Measurements from ENCODE around the gene TIMM17A. TPM values are rescaled to one million over a fixed set of nuclear protein-coding genes. Genes with fewer than 3 reads are reported as not detected.

The TIMM17A gene
- polyA plus RNA-seq (2013, experiment 1 of 2) = 66.0 TPM
- 63.3 TPM for polyA plus RNA-seq (2013, experiment 2 of 2)

DNA sequence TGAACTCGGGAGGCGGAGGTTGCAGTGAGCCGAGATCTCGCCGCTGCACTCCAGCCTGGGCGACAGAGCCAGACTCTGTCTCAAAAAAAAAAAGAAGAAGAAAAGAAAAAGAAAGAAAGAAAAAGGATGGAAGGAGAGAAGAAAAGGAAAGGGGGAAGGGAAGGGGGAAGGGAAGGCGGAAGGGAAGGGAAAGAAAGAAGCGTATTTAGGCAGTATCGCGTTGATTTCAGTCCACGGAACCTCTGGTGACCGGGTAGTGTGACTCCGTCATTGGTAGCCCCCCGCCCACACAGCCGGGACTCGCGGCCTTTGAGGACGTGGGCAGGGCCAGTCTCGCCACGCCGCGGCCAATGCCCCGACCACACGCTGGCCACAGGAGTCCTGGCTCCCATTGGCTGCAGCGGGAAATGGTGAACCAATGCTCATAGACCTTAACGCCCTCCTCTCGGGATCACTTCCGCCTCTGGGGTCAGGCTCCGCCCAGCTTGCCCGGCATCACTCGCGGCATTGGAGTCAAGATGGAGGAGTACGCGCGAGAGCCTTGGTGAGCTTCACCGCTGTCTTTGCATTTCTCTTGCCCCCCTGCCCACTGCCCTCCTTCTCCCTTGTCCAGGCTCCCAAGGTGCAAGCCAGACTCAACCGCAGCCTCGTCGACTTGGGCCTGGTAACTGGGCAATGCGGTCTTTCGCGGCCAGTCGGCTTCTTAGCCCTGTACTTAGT, at the start of gene TIMM17A:
Gene TIMM17A (plus strand): TSS at position 495 of the 720 bp plus-strand sequence. CDS start 24 bp downstream, at position 519.
- H3K4me1 ChIP-seq (ENCODE audit: control insufficient read depth, insufficient read depth, low read length, poor library complexity, severe bottlenecking) = no peaks in the 10 kb centered on the region
- no peaks in the 10 kb centered on the region for H3K9me3 ChIP-seq (ENCODE audit: control insufficient read depth, low read length)
- peak within 1 kb of the TSS; percentile 93 for H3K4me3 ChIP-seq (ENCODE audit: extremely low read depth, insufficient read depth, low read length, poor library complexity, severe bottlenecking)
- H3K36me3 ChIP-seq (ENCODE audit: control insufficient read depth, insufficient read depth, low read length) = peaks cover 35% of the 10 kb centered on the region
- peak within 1 kb of the TSS; percentile 82 for H3K27ac ChIP-seq (ENCODE audit: low read depth, low read length, severe bottlenecking)
- WGBS, 2 experiments (ENCODE audit: insufficient coverage in 2 of 2) = 1 to 2% methylated on average over 36 of the region's 43 CpGs

DNA sequence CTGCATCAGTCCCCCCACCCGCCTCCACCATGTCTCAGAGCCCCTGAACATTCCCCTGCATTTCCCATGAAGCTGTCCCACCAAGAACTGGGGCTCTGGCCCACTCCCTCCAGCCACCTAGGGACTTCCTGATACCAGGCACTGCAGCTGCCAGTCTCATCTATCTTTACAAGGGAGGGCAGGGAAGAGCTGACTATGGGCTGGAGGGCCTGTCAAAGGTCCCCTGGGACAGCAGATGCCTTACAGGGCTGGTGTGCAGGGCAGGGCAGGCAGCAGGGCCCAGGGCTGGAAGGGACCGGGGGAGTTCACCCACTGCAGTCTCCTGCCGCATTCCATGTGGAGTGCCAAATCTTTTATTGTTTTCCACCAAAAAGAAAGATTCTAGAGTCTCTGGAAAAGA, 49.0 kb upstream of the TIMM17A start:
- Histone ChIP-seq H3K27ac (ENCODE audit: low read depth, low read length, severe bottlenecking) (no peak overlapping the region), H3K9me3 (ENCODE audit: control insufficient read depth, low read length) (no peaks in the 10 kb centered on the region), H3K4me1 (ENCODE audit: control insufficient read depth, insufficient read depth, low read length, poor library complexity, severe bottlenecking) (peaks cover 30% of the 10 kb centered on the region), H3K4me3 (ENCODE audit: extremely low read depth, insufficient read depth, low read length, poor library complexity, severe bottlenecking) (no peak overlapping the region), H3K36me3 (ENCODE audit: control insufficient read depth, insufficient read depth, low read length) (no peaks in the 10 kb centered on the region)
- 86 to 100% methylated on average over 1 to 3 of the region's 3 CpGs for WGBS, 2 experiments (ENCODE audit: insufficient coverage in 2 of 2)

GRCh38 chr1:201907621-201908020, 47.7 kb upstream of the TIMM17A start:
- H3K36me3 ChIP-seq (ENCODE audit: control insufficient read depth, insufficient read depth, low read length) = no peaks in the 10 kb centered on the region
- no peaks in the 10 kb centered on the region for H3K9me3 ChIP-seq (ENCODE audit: control insufficient read depth, low read length)
- H3K27ac ChIP-seq (ENCODE audit: low read depth, low read length, severe bottlenecking) = no peak overlapping the region
- H3K4me1 ChIP-seq (ENCODE audit: control insufficient read depth, insufficient read depth, low read length, poor library complexity, severe bottlenecking) = peaks cover 30% of the 10 kb centered on the region
- H3K4me3 ChIP-seq (ENCODE audit: extremely low read depth, insufficient read depth, low read length, poor library complexity, severe bottlenecking) = no peak overlapping the region
- 95 to 100% methylated on average over 5 to 6 of the region's 6 CpGs for WGBS, 2 experiments (ENCODE audit: insufficient coverage in 2 of 2)

GRCh38 chr1:201911826-201912571, 43.3 kb upstream of the TIMM17A start:
- H3K9me3 ChIP-seq (ENCODE audit: control insufficient read depth, low read length) = no peaks in the 10 kb centered on the region
- H3K4me1 ChIP-seq (ENCODE audit: control insufficient read depth, insufficient read depth, low read length, poor library complexity, severe bottlenecking) = peaks cover 18% of the 10 kb centered on the region
- no peak overlapping the region for H3K27ac ChIP-seq (ENCODE audit: low read depth, low read length, severe bottlenecking)
- no peak overlapping the region for H3K4me3 ChIP-seq (ENCODE audit: extremely low read depth, insufficient read depth, low read length, poor library complexity, severe bottlenecking)
- WGBS, 2 experiments (ENCODE audit: insufficient coverage in 2 of 2) = 75 to 76% methylated on average over 4 of the region's 4 CpGs
- no peaks in the 10 kb centered on the region for H3K36me3 ChIP-seq (ENCODE audit: control insufficient read depth, insufficient read depth, low read length)

- whole genome bisulfite sequencing, 2 experiments (ENCODE audit: insufficient coverage in 2 of 2) = 79 to 83% methylated on average over 1 to 5 of the region's 5 CpGs
- H3K27ac ChIP-seq (ENCODE audit: low read depth, low read length, severe bottlenecking) = peak overlapping the region; percentile 29
- no peaks in the 10 kb centered on the region for H3K36me3 ChIP-seq (ENCODE audit: control insufficient read depth, insufficient read depth, low read length)
- no peaks in the 10 kb centered on the region for H3K9me3 ChIP-seq (ENCODE audit: control insufficient read depth, low read length)
- no peak overlapping the region for H3K4me3 ChIP-seq (ENCODE audit: extremely low read depth, insufficient read depth, low read length, poor library complexity, severe bottlenecking)
- peaks cover 25% of the 10 kb centered on the region for H3K4me1 ChIP-seq (ENCODE audit: control insufficient read depth, insufficient read depth, low read length, poor library complexity, severe bottlenecking)
Observed at GRCh38 chr1:201912832-201913231, 42.5 kb upstream of the TIMM17A start.

DNA sequence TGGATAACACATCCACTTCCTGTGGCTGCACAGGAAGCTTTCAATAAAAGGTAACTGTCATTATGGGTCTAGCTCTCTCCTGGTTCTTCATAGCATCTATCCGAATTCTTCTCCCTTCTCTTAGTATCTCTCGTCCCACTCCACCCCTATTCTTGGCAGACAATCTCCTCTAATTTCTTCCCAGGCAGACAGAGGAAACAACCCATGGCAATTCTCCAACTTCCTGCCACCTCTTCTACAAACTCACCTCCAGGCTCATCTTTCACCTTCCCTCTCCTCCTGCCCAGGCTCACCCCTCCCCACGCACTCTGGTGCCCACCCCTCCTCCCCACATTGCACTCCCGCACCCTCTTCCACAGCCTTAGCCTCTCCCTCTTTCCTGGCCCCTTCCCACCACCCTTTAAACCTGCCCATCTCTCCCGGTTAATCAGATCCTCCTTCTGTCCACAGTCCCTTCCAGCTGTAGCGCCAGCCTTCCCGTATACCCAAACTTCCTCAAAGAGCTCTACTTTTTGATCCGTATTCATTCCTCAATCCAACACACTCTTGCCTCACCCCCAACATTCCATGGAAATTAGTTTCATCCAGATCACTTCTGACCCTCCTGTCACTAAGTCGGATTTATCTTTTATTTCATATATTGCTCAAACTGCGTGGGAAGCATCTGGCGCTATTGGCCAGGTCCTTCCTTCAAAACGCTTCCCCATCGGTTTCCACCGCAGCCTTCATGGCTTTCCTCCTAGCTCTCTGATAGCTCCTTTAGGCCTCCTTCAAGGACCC, 40.7 kb upstream of the TIMM17A start:
- H3K27ac ChIP-seq (ENCODE audit: low read depth, low read length, severe bottlenecking) = no peak overlapping the region
- 85 to 93% methylated on average over 12 to 13 of the region's 14 CpGs for WGBS, 2 experiments (ENCODE audit: insufficient coverage in 2 of 2)

GRCh38 chr1:201916649-201917249, 38.6 kb upstream of the TIMM17A start:
- H3K9me3 ChIP-seq (ENCODE audit: control insufficient read depth, low read length) = no peaks in the 10 kb centered on the region
- WGBS, 2 experiments (ENCODE audit: insufficient coverage in 2 of 2) = 93 to 97% methylated on average over 6 to 10 of the region's 11 CpGs
- H3K4me3 ChIP-seq (ENCODE audit: extremely low read depth, insufficient read depth, low read length, poor library complexity, severe bottlenecking) = no peak overlapping the region
- H3K4me1 ChIP-seq (ENCODE audit: control insufficient read depth, insufficient read depth, low read length, poor library complexity, severe bottlenecking) = peaks cover 29% of the 10 kb centered on the region
- peak overlapping the region; percentile 69 for H3K27ac ChIP-seq (ENCODE audit: low read depth, low read length, severe bottlenecking)
- no peaks in the 10 kb centered on the region for H3K36me3 ChIP-seq (ENCODE audit: control insufficient read depth, insufficient read depth, low read length)

More for the DNA sequence above, 40.7 kb upstream of the TIMM17A start:
- no peak overlapping the region for H3K4me3 ChIP-seq (ENCODE audit: extremely low read depth, insufficient read depth, low read length, poor library complexity, severe bottlenecking)
- H3K36me3 ChIP-seq (ENCODE audit: control insufficient read depth, insufficient read depth, low read length) = no peaks in the 10 kb centered on the region
- no peaks in the 10 kb centered on the region for H3K9me3 ChIP-seq (ENCODE audit: control insufficient read depth, low read length)
- H3K4me1 ChIP-seq (ENCODE audit: control insufficient read depth, insufficient read depth, low read length, poor library complexity, severe bottlenecking) = peaks cover 29% of the 10 kb centered on the region

GRCh38 chr1:201917362-201918033, 37.8 kb upstream of the TIMM17A start:
- Histone ChIP-seq H3K27ac (ENCODE audit: low read depth, low read length, severe bottlenecking) (peak overlapping the region; percentile 69), H3K9me3 (ENCODE audit: control insufficient read depth, low read length) (no peaks in the 10 kb centered on the region), H3K36me3 (ENCODE audit: control insufficient read depth, insufficient read depth, low read length) (no peaks in the 10 kb centered on the region), H3K4me1 (ENCODE audit: control insufficient read depth, insufficient read depth, low read length, poor library complexity, severe bottlenecking) (peaks cover 29% of the 10 kb centered on the region), H3K4me3 (ENCODE audit: extremely low read depth, insufficient read depth, low read length, poor library complexity, severe bottlenecking) (no peak overlapping the region)
- 91 to 98% methylated on average over 5 of the region's 7 CpGs for WGBS, 2 experiments (ENCODE audit: insufficient coverage in 2 of 2)

DNA sequence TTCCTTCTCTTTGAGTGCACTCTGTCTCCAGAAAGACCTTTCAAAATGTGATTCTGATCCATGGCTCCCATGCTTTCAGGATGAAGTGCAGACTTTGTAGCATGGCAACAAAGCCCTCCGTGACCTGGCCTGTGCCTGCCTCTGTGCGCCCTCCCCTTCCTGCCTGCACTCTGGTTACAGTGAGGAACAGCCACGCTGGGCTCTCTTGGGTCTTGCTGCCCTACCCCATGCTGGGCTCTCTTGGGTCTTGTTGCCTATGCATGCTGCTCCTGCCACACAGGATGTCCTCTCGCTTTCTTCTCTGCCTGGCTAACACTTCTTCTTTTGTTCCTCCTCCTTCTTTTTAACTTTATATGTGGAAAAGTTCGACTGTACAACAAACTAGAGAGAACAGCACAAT, 37.0 kb upstream of the TIMM17A start:
- Histone ChIP-seq H3K4me3 (ENCODE audit: extremely low read depth, insufficient read depth, low read length, poor library complexity, severe bottlenecking) (no peak overlapping the region), H3K27ac (ENCODE audit: low read depth, low read length, severe bottlenecking) (no peak overlapping the region), H3K4me1 (ENCODE audit: control insufficient read depth, insufficient read depth, low read length, poor library complexity, severe bottlenecking) (peaks cover 24% of the 10 kb centered on the region), H3K36me3 (ENCODE audit: control insufficient read depth, insufficient read depth, low read length) (no peaks in the 10 kb centered on the region), H3K9me3 (ENCODE audit: control insufficient read depth, low read length) (no peaks in the 10 kb centered on the region)
- 85 to 94% methylated on average over 4 to 5 of the region's 5 CpGs for WGBS, 2 experiments (ENCODE audit: insufficient coverage in 2 of 2)

Data from mesodermal cell (in vitro differentiated cells).